Breast epithelium (tissue), 4 donors: ENCODE measurements around the gene MT3. TPM values are rescaled to one million over a fixed set of nuclear protein-coding genes. Genes with fewer than 3 reads are reported as not detected.
"Not testable (repeated sequence)": the region's sequence is repeated elsewhere in the genome, so short reads cannot be mapped to it uniquely, and the experiment has no call there.

ENCODE experiments used
- DNase-seq, 2 donors: peaks; one replicate each; pipeline ENCODE4 v3.0.0-alpha.2; 2019; ENCODE audit warnings: low spot score in 2 of 2
- H3K27ac ChIP-seq, 2 donors: fragments of 200-600 bp; sonication (generic) in 1 of 2; one replicate each; pipeline ENCODE4 v1.5.1; 2016 to 2019; ENCODE audit warnings: mild to moderate bottlenecking in 1 of 2
- H3K27me3 ChIP-seq, 2 donors: fragments of 200-600 bp; sonication (generic) in 1 of 2; one replicate each; pipeline versions ENCODE4 v1.5.1 to v1.6.0; 2017 to 2019; ENCODE audit warnings: control low read depth in 1 of 2, mild to moderate bottlenecking in 1 of 2
- H3K36me3 ChIP-seq: fragments of 200-600 bp; one replicate; pipeline ENCODE4 v1.5.1; 2019
- H3K4me1 ChIP-seq, 2 donors: fragments of 200-600 bp; sonication (generic); one replicate each; pipeline ENCODE4 v1.5.1; 2016 to 2019; ENCODE audit warnings: control low read depth in 1 of 2
- H3K4me3 ChIP-seq, 3 donors: fragments of 200-600 bp; sonication (generic); 1 replicate in 2 of 3; 2 replicates in 1 of 3; pipeline ENCODE4 v1.5.1; 2016 to 2019; ENCODE audit warnings: mild to moderate bottlenecking in 3 of 3, moderate library complexity in 2 of 3
- H3K9me3 ChIP-seq, 2 donors: fragments of 200-600 bp; sonication (generic) in 1 of 2; one replicate each; pipeline ENCODE4 v1.5.1; 2016 to 2019; ENCODE audit warnings: control low read depth in 1 of 2
- CTCF ChIP-seq, 3 donors: fragments of 450-650 bp; IDR thresholded peaks; one replicate each; pipeline ENCODE4 v1.5.1; 2016 to 2017; ENCODE audit warnings: antibody characterized with exemption in 3 of 3, mild to moderate bottlenecking in 3 of 3, moderate library complexity in 3 of 3
- POLR2A ChIP-seq: fragments of 450-650 bp; IDR thresholded peaks from one replicate; pipeline ENCODE4 v1.6.1; 2016; ENCODE audit warnings: antibody characterized with exemption, mild to moderate bottlenecking, moderate library complexity
- POLR2AphosphoS5 ChIP-seq, 3 donors: sonication (generic); formaldehyde crosslinking; IDR thresholded peaks; one replicate each; pipeline ENCODE4 v1.6.1; 2017; ENCODE audit warnings: antibody characterized with exemption in 3 of 3
- intact Hi-C: fragments of 100-400 bp; cut with DNase I; formaldehyde crosslinking; loops from one replicate; pipeline ENCODE4 v1.15.1; 2023; ENCODE audit warnings: low total_unique reads
- total RNA-seq, 3 donors: library from RNA; depleted of rRNA; stranded (reverse); fragments of >200 nt; gene quantifications; one replicate each; pipeline ENCODE4 v1.1.0, GENCODE V29; 2016

Gene MT3
- total RNA-seq, 3 donors from 2014 or later: not detected

- Histone ChIP-seq H3K27ac (peak overlapping the region; percentile 71 to 72), H3K4me1 (no peaks in the 10 kb centered on the region), H3K36me3 (no peaks in the 10 kb centered on the region), H3K9me3 (no peaks in the 10 kb centered on the region), H3K4me3 (peak overlapping the region; percentile 36 to 63 (median 47)), H3K27me3 (no peaks in the 10 kb centered on the region)
- no peak for DNase-seq
- no peak for TF ChIP-seq POLR2A
- TF ChIP-seq POLR2AphosphoS5 (IDR thresholded peaks at IDR 0.05): no peak
- no peak for TF ChIP-seq CTCF (IDR thresholded peaks at IDR 0.05)
- intact Hi-C loops: no loop called here
Measured at GRCh38 chr16:56616608-56617211, 27.4 kb downstream of the MT3 start.

GRCh38 chr16:56617212-56618085 is 28.1 kb downstream of the MT3 start:
- TF ChIP-seq POLR2A (no peak), POLR2AphosphoS5 (IDR thresholded peaks at IDR 0.05) (peak in 1 of 3 donors; percentile 12)
- intact Hi-C loops: no loop called here
- Histone ChIP-seq H3K4me3 (peak overlapping the region; percentile 36 to 63 (median 47)), H3K27ac (peak overlapping the region; percentile 71 to 72), H3K36me3 (no peaks in the 10 kb centered on the region), H3K9me3 (no peaks in the 10 kb centered on the region), H3K27me3 (no peaks in the 10 kb centered on the region), H3K4me1 (no peaks in the 10 kb centered on the region)
- DNase-seq: peak; percentile 54 to 65

- TF ChIP-seq POLR2AphosphoS5 (IDR thresholded peaks at IDR 0.05): no peak
- TF ChIP-seq POLR2A: no peak
- TF ChIP-seq CTCF (IDR thresholded peaks at IDR 0.05): no peak
- no peaks in the 10 kb centered on the region for H3K4me1 ChIP-seq
- peak overlapping the region in 2 of 3 donors; percentile 47 to 63 for H3K4me3 ChIP-seq
- no peak for DNase-seq
- no peaks in the 10 kb centered on the region for H3K9me3 ChIP-seq
- no peaks in the 10 kb centered on the region for H3K27me3 ChIP-seq
- peak overlapping the region in 1 of 2 donors; percentile 48 for H3K27ac ChIP-seq
- H3K36me3 ChIP-seq: no peaks in the 10 kb centered on the region
- intact Hi-C loops: no loop called here
Measured at GRCh38 chr16:56618138-56618537, 28.8 kb downstream of the MT3 start.

- no peak overlapping the region for H3K4me3 ChIP-seq
- H3K36me3 ChIP-seq: no peaks in the 10 kb centered on the region
- intact Hi-C loops: no loop called here
- H3K27ac ChIP-seq: no peak overlapping the region
- no peak for DNase-seq
- TF ChIP-seq CTCF (IDR thresholded peaks at IDR 0.05): no peak
- no peak for TF ChIP-seq POLR2A
- TF ChIP-seq POLR2AphosphoS5 (IDR thresholded peaks at IDR 0.05): no peak
- no peaks in the 10 kb centered on the region for H3K4me1 ChIP-seq
- no peaks in the 10 kb centered on the region for H3K9me3 ChIP-seq
- no peaks in the 10 kb centered on the region for H3K27me3 ChIP-seq
Measured at GRCh38 chr16:56620339-56620897, 31.1 kb downstream of the MT3 start.

- H3K4me3 ChIP-seq, H3K27me3 ChIP-seq, intact Hi-C loops, H3K4me1 ChIP-seq, H3K9me3 ChIP-seq, DNase-seq, H3K27ac ChIP-seq, H3K36me3 ChIP-seq: not testable (repeated sequence)
Measured at GRCh38 chr16:56621665-56622445, 32.5 kb downstream of the MT3 start.

- H3K4me1 ChIP-seq, DNase-seq, H3K27ac ChIP-seq, intact Hi-C loops, H3K27me3 ChIP-seq, H3K36me3 ChIP-seq, H3K4me3 ChIP-seq, H3K9me3 ChIP-seq: not testable (repeated sequence)
Measured at GRCh38 chr16:56623184-56623583, 33.9 kb downstream of the MT3 start.
